Spinal cord (tissue), 10 donors: ENCODE data around the gene CIC. TPM values are rescaled to one million over a fixed set of nuclear protein-coding genes. Genes with fewer than 3 reads are reported as not detected.

Experiments
- DNase-seq, 6 donors: peaks; one replicate each; pipeline versions ENCODE4 v3.0.0 to v3.0.0-alpha.2; 2013 to 2015; ENCODE audit warnings: low spot score in 6 of 6, low read depth in 4 of 6
- H3K27ac ChIP-seq: one replicate; pipeline ENCODE4 v1.5.1; 2013; ENCODE audit warnings: low read depth, low read length, control low read depth
- H3K27me3 ChIP-seq: one replicate; pipeline ENCODE4 v1.6.1; 2013; ENCODE audit warnings: low read length; ENCODE audit not compliant: control insufficient read depth, insufficient read depth
- H3K36me3 ChIP-seq: one replicate; pipeline ENCODE4 v1.6.1; 2013; ENCODE audit warnings: low read length; ENCODE audit not compliant: control insufficient read depth, insufficient read depth
- H3K4me1 ChIP-seq: one replicate; pipeline ENCODE4 v1.6.1; 2013; ENCODE audit warnings: low read length; ENCODE audit not compliant: control insufficient read depth, insufficient read depth
- H3K4me3 ChIP-seq: one replicate; pipeline ENCODE4 v1.5.1; 2013; ENCODE audit warnings: low read depth, low read length, control low read depth
- H3K9me3 ChIP-seq: one replicate; pipeline ENCODE4 v1.6.1; 2013; ENCODE audit warnings: low read length; ENCODE audit not compliant: control insufficient read depth, insufficient read depth
- WGBS: methylation state at CpG from one replicate; pipeline ENCODE4 v1.1.5; 2013; ENCODE audit warnings: missing lambda C conversion rate; ENCODE audit not compliant: insufficient coverage; 5-methylcytosine and 5-hydroxymethylcytosine counted together
- polyA plus RNA-seq, 2 donors: library from polyadenylated mRNA; unstranded; fragments of 120-200 nt; gene quantifications; one replicate each; pipeline ENCODE4 v1.2.1, GENCODE V29; 2013; ENCODE audit not compliant: insufficient read length in 2 of 2
- total RNA-seq, 2 donors: library from RNA; depleted of rRNA in 1 of 2; stranded (reverse); fragments of 120-200 nt in 1 of 2; fragments of >200 nt in 1 of 2; gene quantifications; one replicate each; pipeline versions ENCODE4 v1.2.3 to v1.2.4, GENCODE V29; 2013 to 2014
- donor health status: healthy.

The CIC gene
- total and polyA plus RNA-seq, 4 donors = 21.0 to 91.1 (median 58.0) TPM

GRCh38 chr19:42286349-42287016, 17.4 kb downstream of the CIC start:
- H3K4me3 ChIP-seq = peak overlapping the region; percentile 73
- no peaks in the 10 kb centered on the region for H3K27me3 ChIP-seq
- peak in 1 of 6 donors; percentile 58 for DNase-seq
- H3K36me3 ChIP-seq = peaks cover 60% of the 10 kb centered on the region
- peak overlapping the region; percentile 40 for H3K27ac ChIP-seq
- H3K4me1 ChIP-seq = peaks cover 45% of the 10 kb centered on the region
- H3K9me3 ChIP-seq = no peaks in the 10 kb centered on the region
- WGBS = 33% methylated on average over 6 of the region's 13 CpGs

GRCh38 chr19:42287017-42287826, 18.2 kb downstream of the CIC start:
- 94% methylated on average over 27 of the region's 30 CpGs for WGBS
- Histone ChIP-seq H3K4me1 (peaks cover 38% of the 10 kb centered on the region), H3K9me3 (no peaks in the 10 kb centered on the region), H3K4me3 (no peak overlapping the region), H3K36me3 (peaks cover 67% of the 10 kb centered on the region), H3K27me3 (no peaks in the 10 kb centered on the region), H3K27ac (no peak overlapping the region)
- no peak for DNase-seq

- no peaks in the 10 kb centered on the region for H3K9me3 ChIP-seq
- no peak overlapping the region for H3K4me3 ChIP-seq
- no peak for DNase-seq
- no peaks in the 10 kb centered on the region for H3K27me3 ChIP-seq
- peaks cover 34% of the 10 kb centered on the region for H3K4me1 ChIP-seq
- 89% methylated on average over 7 of the region's 10 CpGs for whole genome bisulfite sequencing
- H3K27ac ChIP-seq = no peak overlapping the region
- H3K36me3 ChIP-seq = peaks cover 73% of the 10 kb centered on the region
Observed at GRCh38 chr19:42287827-42288107, 18.7 kb downstream of the CIC start.

GRCh38 chr19:42288387-42288786, 19.3 kb downstream of the CIC start:
- Histone ChIP-seq H3K4me3 (no peak overlapping the region), H3K9me3 (no peaks in the 10 kb centered on the region), H3K4me1 (peaks cover 28% of the 10 kb centered on the region), H3K27ac (no peak overlapping the region), H3K27me3 (no peaks in the 10 kb centered on the region), H3K36me3 (peaks cover 79% of the 10 kb centered on the region)
- DNase-seq = no peak
- WGBS = 93% methylated on average over 2 of the region's 4 CpGs

- H3K27me3 ChIP-seq = no peaks in the 10 kb centered on the region
- H3K9me3 ChIP-seq = no peaks in the 10 kb centered on the region
- DNase-seq = no peak
- no peak overlapping the region for H3K4me3 ChIP-seq
- H3K36me3 ChIP-seq = peaks cover 85% of the 10 kb centered on the region
- H3K4me1 ChIP-seq = peaks cover 26% of the 10 kb centered on the region
- 87% methylated on average over 20 of the region's 22 CpGs for WGBS
- no peak overlapping the region for H3K27ac ChIP-seq
Observed at GRCh38 chr19:42288881-42289555, 20.0 kb downstream of the CIC start.

- peaks cover 91% of the 10 kb centered on the region for H3K36me3 ChIP-seq
- no peaks in the 10 kb centered on the region for H3K9me3 ChIP-seq
- no peak overlapping the region for H3K27ac ChIP-seq
- 100% methylated on average over 1 of the region's 8 CpGs for WGBS
- peaks cover 26% of the 10 kb centered on the region for H3K4me1 ChIP-seq
- no peaks in the 10 kb centered on the region for H3K27me3 ChIP-seq
- H3K4me3 ChIP-seq = no peak overlapping the region
- no peak for DNase-seq
Observed at GRCh38 chr19:42289556-42290041, 20.5 kb downstream of the CIC start.

GRCh38 chr19:42290136-42290522, 21.1 kb downstream of the CIC start:
- H3K4me3 ChIP-seq = no peak overlapping the region
- H3K9me3 ChIP-seq = no peaks in the 10 kb centered on the region
- 86% methylated on average over 13 of the region's 13 CpGs for WGBS
- peaks cover 97% of the 10 kb centered on the region for H3K36me3 ChIP-seq
- no peak for DNase-seq
- no peak overlapping the region for H3K27ac ChIP-seq
- H3K4me1 ChIP-seq = peaks cover 20% of the 10 kb centered on the region
- H3K27me3 ChIP-seq = no peaks in the 10 kb centered on the region

GRCh38 chr19:42290523-42291434, 21.7 kb downstream of the CIC start:
- no peak overlapping the region for H3K4me3 ChIP-seq
- peaks cover 14% of the 10 kb centered on the region for H3K4me1 ChIP-seq
- no peak overlapping the region for H3K27ac ChIP-seq
- WGBS = 86% methylated on average over 30 of the region's 31 CpGs
- no peaks in the 10 kb centered on the region for H3K27me3 ChIP-seq
- no peak for DNase-seq
- peaks cover 99% of the 10 kb centered on the region for H3K36me3 ChIP-seq
- no peaks in the 10 kb centered on the region for H3K9me3 ChIP-seq

GRCh38 chr19:42291435-42291810, 22.4 kb downstream of the CIC start:
- no peak for DNase-seq
- no peaks in the 10 kb centered on the region for H3K9me3 ChIP-seq
- no peak overlapping the region for H3K27ac ChIP-seq
- H3K36me3 ChIP-seq = peaks cover 99% of the 10 kb centered on the region
- H3K4me1 ChIP-seq = peaks cover 7% of the 10 kb centered on the region
- no peak overlapping the region for H3K4me3 ChIP-seq
- WGBS = 66% methylated on average over 9 of the region's 9 CpGs
- H3K27me3 ChIP-seq = no peaks in the 10 kb centered on the region
